Chondrocyte (in vitro differentiated cells): ENCODE measurements around the gene TBX20. TPM values are rescaled to one million over a fixed set of nuclear protein-coding genes. Genes with fewer than 3 reads are reported as not detected.
"Not testable (repeated sequence)": the region's sequence is repeated elsewhere in the genome, so short reads cannot be mapped to it uniquely, and the experiment has no call there.

Experiments
- DNase-seq: peaks from one replicate; pipeline ENCODE4 v3.0.0; 2021; ENCODE audit warnings: mixed read lengths, low spot score
- H3K27ac Mint-ChIP-seq: one replicate; pipeline ENCODE4 v1.8.0; 2021; ENCODE audit warnings: mild to moderate bottlenecking, moderate library complexity, mixed read lengths; ENCODE audit not compliant: unreplicated experiment
- H3K27me3 Mint-ChIP-seq: 2 replicates; pipeline ENCODE4 v1.8.0; 2021; ENCODE audit warnings: low read depth, mixed read lengths
- H3K36me3 Mint-ChIP-seq: 2 replicates; pipeline ENCODE4 v1.8.0; 2021; ENCODE audit warnings: low read depth, mixed read lengths
- H3K4me1 Mint-ChIP-seq: 2 replicates; pipeline ENCODE4 v1.8.0; 2021; ENCODE audit warnings: low read depth, mild to moderate bottlenecking, mixed read lengths
- H3K4me3 Mint-ChIP-seq: one replicate; pipeline ENCODE4 v1.8.0; 2021; ENCODE audit warnings: mild to moderate bottlenecking, moderate library complexity, mixed read lengths; ENCODE audit not compliant: unreplicated experiment
- H3K9me3 Mint-ChIP-seq: 2 replicates; pipeline ENCODE4 v1.8.0; 2021; ENCODE audit warnings: low read depth, mixed read lengths
- total RNA-seq: library from RNA; stranded (reverse); gene quantifications from 3 replicates; pipeline ENCODE4 v1.2.1, GENCODE V29; 2021

TBX20 gene
- total RNA-seq, 1 donor from 2014 or later, result not detected

DNA sequence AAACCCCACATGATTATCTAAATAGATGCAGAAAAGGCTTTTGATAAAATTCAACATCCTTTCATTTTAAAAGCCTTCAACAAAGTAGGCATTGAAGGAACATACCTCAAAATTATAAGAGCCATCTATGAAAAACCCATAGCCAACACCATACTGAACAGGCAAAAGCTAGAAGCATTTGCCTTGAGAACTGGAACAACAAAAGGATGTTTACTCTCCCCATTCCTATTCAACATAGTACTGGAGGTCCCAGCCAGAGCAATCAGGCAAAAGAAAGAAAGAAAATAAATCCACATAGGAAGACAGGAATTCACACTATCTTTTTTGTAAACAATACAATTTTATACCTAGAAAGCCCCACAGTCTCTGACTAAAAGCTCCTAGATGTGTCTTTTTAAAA, 86.2 kb downstream of the TBX20 start:
- H3K9me3 Mint-ChIP-seq, H3K4me1 Mint-ChIP-seq, DNase-seq, H3K27me3 Mint-ChIP-seq, H3K36me3 Mint-ChIP-seq, H3K27ac Mint-ChIP-seq, H3K4me3 Mint-ChIP-seq: not testable (repeated sequence)

GRCh38 chr7:35167158-35167557, 86.7 kb downstream of the TBX20 start:
- H3K4me3 Mint-ChIP-seq, H3K27ac Mint-ChIP-seq, DNase-seq, H3K4me1 Mint-ChIP-seq, H3K27me3 Mint-ChIP-seq, H3K36me3 Mint-ChIP-seq, H3K9me3 Mint-ChIP-seq: not testable (repeated sequence)

DNA sequence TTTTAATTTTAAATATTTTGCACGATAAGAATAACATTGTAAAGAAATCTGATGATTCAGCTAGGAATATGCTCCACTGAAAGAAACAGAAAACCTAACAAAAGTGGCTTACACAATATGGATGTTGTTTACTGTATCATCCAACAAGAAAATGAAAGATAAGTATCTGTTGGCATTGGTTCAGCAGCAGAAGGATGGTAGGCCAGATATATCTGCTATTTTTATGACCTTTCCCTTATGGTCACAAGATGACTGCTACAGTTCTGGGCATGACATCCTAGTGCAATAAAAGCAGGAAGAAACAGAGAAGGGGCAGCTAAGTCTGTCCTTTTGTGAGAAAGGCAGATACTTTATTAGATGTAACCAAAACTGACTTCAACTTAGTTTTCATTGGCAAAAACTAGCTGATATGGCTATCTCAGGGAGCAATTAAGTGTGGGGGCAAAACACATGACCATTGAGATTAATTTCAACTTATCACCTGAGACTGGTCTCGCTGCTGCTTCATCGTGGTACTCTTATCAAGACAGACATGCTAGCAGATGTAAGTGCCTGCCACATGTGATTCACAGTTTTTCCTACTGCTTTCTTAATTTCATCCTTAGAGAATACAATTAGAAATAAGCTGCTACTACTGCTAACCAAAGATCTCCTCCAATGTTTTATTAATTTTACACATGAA, 92.7 kb downstream of the TBX20 start:
- DNase-seq, result not testable (repeated sequence)

More for the DNA sequence above, 92.7 kb downstream of the TBX20 start:
- H3K9me3 Mint-ChIP-seq, H3K27me3 Mint-ChIP-seq, H3K4me3 Mint-ChIP-seq, H3K36me3 Mint-ChIP-seq, H3K4me1 Mint-ChIP-seq, H3K27ac Mint-ChIP-seq: not testable (repeated sequence)

Other genes with a start within 250 kb of the TBX20 start
- gene DPY19L1, start 216.6 kb downstream of the TBX20 start, total RNA-seq, result 30.9 to 47.7 TPM (median 32.2 TPM) in 3 replicates